ENCODE results near the gene OR5H2. TPM values are rescaled to one million over a fixed set of nuclear protein-coding genes. Genes with fewer than 3 reads are reported as not detected.
A peak's percentile ranks its signal among the peaks of the same experiment; 100 is the strongest.

Gene OR5H2
- total and polyA plus RNA-seq, 2 of the 8 experiments (the other 6 are each of a cell fraction or from before 2014, with no cell fraction given) = not detected

- Histone ChIP-seq H2BK5ac (ENCODE audit: low read depth, low read length) (peak overlapping the region; percentile 88; the same call in 1 of the 2 replicates), H3K36me3 (ENCODE audit: control insufficient read depth in 2 of 4, insufficient read depth in 4 of 4, low read length in 3 of 4) (peaks cover 0 to 8% (median 0%) of the 10 kb centered on the region in 4 experiments; a peak in 2 of 8 replicates), H4K5ac (ENCODE audit: insufficient read length, low read depth, low read length) (peak overlapping the region; percentile 78), H3K9me3 (ENCODE audit: insufficient read depth in 2 of 2, low read depth in 1 of 2, low read length in 1 of 2) (no peaks in the 10 kb centered on the region), H3K18ac (ENCODE audit: extremely low read depth, low read length) (peak overlapping the region; percentile 82), H4K20me1 (replicated peaks in 1 of 2; ENCODE audit: control insufficient read depth in 1 of 2, insufficient read depth in 2 of 2, low read length in 2 of 2) (no peaks in the 10 kb centered on the region), H3K23me2 (ENCODE audit: low read depth, low read length) (0 out of 2 replicates have a peak, but pooled peaks cover 2% of the 10 kb centered on the region), H4K8ac (ENCODE audit: extremely low read depth, insufficient read depth, low read length) (no peak overlapping the region), H3K27me3 (replicated peaks in 1 of 4; ENCODE audit: control insufficient read depth in 3 of 4, extremely low read depth in 1 of 4, insufficient read depth in 3 of 4, low read length in 3 of 4) (no peaks in the 10 kb centered on the region), H3K4me1 (replicated peaks in 1 of 4; ENCODE audit: control insufficient read depth in 3 of 4, insufficient read depth in 4 of 4, low read length in 3 of 4) (peaks cover 9 to 29% (median 14%) of the 10 kb centered on the region in 4 experiments), H2AK5ac (ENCODE audit: low read depth, low read length) (no peak overlapping the region; the same call in 1 of the 2 replicates), H3K4me3 (ENCODE audit: extremely low read depth in 1 of 4, insufficient read depth in 2 of 4, low read depth in 3 of 4, low read length in 4 of 4) (peak overlapping the region in 1 of 4 experiments; percentile 62; a peak in 2 of 8 replicates), H3K4me2 (ENCODE audit: insufficient read depth in 1 of 2, low read depth in 2 of 2, low read length in 2 of 2) (peak overlapping the region; percentile 53 to 72), H3K14ac (ENCODE audit: insufficient read length) (no peak overlapping the region), H3K56ac (replicated peaks; ENCODE audit: insufficient read length, low read depth, low read length) (no peak overlapping the region), H3K79me2 (ENCODE audit: control insufficient read depth in 1 of 2, insufficient read depth in 2 of 2, low read length in 2 of 2) (peaks cover 6 to 28% of the 10 kb centered on the region in 2 experiments; a peak in 3 of 4 replicates), H2AFZ (ENCODE audit: low read length) (no peak overlapping the region), H2BK20ac (ENCODE audit: low read length) (peak overlapping the region; percentile 9), H2BK12ac (ENCODE audit: low read depth, low read length) (peak overlapping the region; percentile 33), H3K4ac (replicated peaks; ENCODE audit: insufficient read length, low read depth, low read length) (no peak overlapping the region), H3K79me1 (ENCODE audit: low read depth, low read length) (no peaks in the 10 kb centered on the region), H3K23ac (ENCODE audit: insufficient read length) (no peak overlapping the region), H3K27ac (ENCODE audit: low read depth, low read length) (peak overlapping the region; percentile 69), H4K91ac (replicated peaks; ENCODE audit: insufficient read length, low read length) (peak overlapping the region; percentile 2), H2BK120ac (replicated peaks; ENCODE audit: low read depth, low read length) (peak overlapping the region; percentile 29), H3K9ac (replicated peaks in 1 of 4; ENCODE audit: extremely low read depth in 1 of 4, low read depth in 3 of 4, low read length in 3 of 4) (no peak overlapping the region; a peak in 1 of 7 replicates), H2BK15ac (ENCODE audit: low read length) (no peak overlapping the region)
- DNase-seq (ENCODE audit: low read depth in 1 of 2, low spot score in 2 of 2) (no peak), FAIRE-seq (no peak)
- ChIA-PET POLR2A (ENCODE audit: partially characterized antibody) (interaction anchor here (0.6 to 3.4 kb wide), 8 partner anchors 7 to 288 kb away, joined by 3 to 25 read pairs (median 6); no protein-coding TSS in a partner anchor), CTCF (ENCODE audit: partially characterized antibody) (interaction anchor here (2.0 to 5.6 kb wide), 2 partner anchors 16 to 287 kb away, joined by 8 to 97 read pairs; no protein-coding TSS in a partner anchor)
- no peak for TF ChIP-seq HDAC6 (IDR thresholded peaks at IDR 0.05; ENCODE audit: low read depth, low read length)
- TF ChIP-seq NANOG (IDR thresholded peaks at IDR 0.05; ENCODE audit: insufficient read depth, low read depth, low read length, poor library complexity, severe bottlenecking) = no peak
- no peak for TF ChIP-seq E2F6 (IDR thresholded peaks at IDR 0.05)
- no peak for TF ChIP-seq FOSL1 (IDR thresholded peaks at IDR 0.05; ENCODE audit: insufficient read depth, low read depth, low read length)
- no peak for TF ChIP-seq CTCF (IDR thresholded peaks at IDR 0.05; ENCODE audit: control extremely low read depth in 1 of 3, insufficient read depth in 1 of 3, low read depth in 1 of 3, low read length in 3 of 3)
- TF ChIP-seq RBBP5 (IDR thresholded peaks at IDR 0.05; ENCODE audit: borderline replicate concordance, low read depth, low read length) = no peak
Observed at GRCh38 chr3:98326945-98327344, 44.6 kb downstream of the OR5H2 start.
